GM12878 (cell line): Measurements from ENCODE around the gene HGS. TPM values are rescaled to one million over a fixed set of nuclear protein-coding genes. Genes with fewer than 3 reads are reported as not detected.
A peak's percentile ranks its signal among the peaks of the same experiment; 100 is the strongest.

ENCODE experiments used
- ASH2L ChIP-seq: fragments of 300-600, 200-600 bp; sonication (generic); IDR thresholded peaks from 2 replicates; pipeline ENCODE4 v1.6.1; 2017; ENCODE audit warnings: low read depth, mild to moderate bottlenecking, borderline replicate concordance
- ATF2 ChIP-seq: IDR thresholded peaks from 2 replicates; pipeline ENCODE4 v1.6.1; 2012; ENCODE audit warnings: low read length, inconsistent platforms
- BCL11A ChIP-seq: IDR thresholded peaks from 2 replicates; pipeline ENCODE4 v1.6.1; 2011; ENCODE audit warnings: low read depth, low read length
- BCL3 ChIP-seq: IDR thresholded peaks from 2 replicates; pipeline ENCODE4 v1.6.1; 2011; ENCODE audit warnings: borderline replicate concordance, low read depth, mild to moderate bottlenecking, moderate library complexity, low read length; ENCODE audit not compliant: insufficient read depth, poor library complexity, severe bottlenecking
- BRCA1 ChIP-seq: IDR thresholded peaks from 2 replicates; pipeline ENCODE4 v1.6.1; 2011; ENCODE audit warnings: low read depth, low read length, improper control_type of control experiment
- CHD4 ChIP-seq: fragments of 200-600 bp; sonication (generic); IDR thresholded peaks from 2 replicates; pipeline ENCODE4 v1.6.1; 2016; ENCODE audit warnings: mild to moderate bottlenecking
- CREM ChIP-seq: IDR thresholded peaks from 2 replicates; pipeline ENCODE4 v1.6.1; 2014; ENCODE audit warnings: antibody characterized with exemption, low read depth
- ELK1 ChIP-seq: IDR thresholded peaks from 2 replicates; pipeline ENCODE4 v1.6.1; 2012; ENCODE audit warnings: low read depth, low read length, improper control_type of control experiment
- EZH2 ChIP-seq: IDR thresholded peaks from 2 replicates; pipeline ENCODE4 v1.6.1; 2012; ENCODE audit warnings: low read depth, mild to moderate bottlenecking, control low read depth, inconsistent platforms, low read length, borderline replicate concordance; ENCODE audit not compliant: control insufficient read depth
- GATAD2B ChIP-seq: fragments of 450-650 bp; conservative IDR thresholded peaks from 2 replicates; pipeline ENCODE4 v1.6.1; 2017; ENCODE audit warnings: low read depth, mild to moderate bottlenecking, moderate library complexity
- IRF4 ChIP-seq: IDR thresholded peaks from 2 replicates; pipeline ENCODE4 v1.6.1; 2011; ENCODE audit warnings: low read depth, low read length
- JUNB ChIP-seq: IDR thresholded peaks from 2 replicates; pipeline ENCODE4 v1.6.1; 2016; ENCODE audit warnings: antibody characterized with exemption, mild to moderate bottlenecking
- JUND ChIP-seq: IDR thresholded peaks from 2 replicates; pipeline ENCODE4 v1.6.1; 2012; ENCODE audit warnings: low read depth, mild to moderate bottlenecking, low read length, improper control_type of control experiment, moderate library complexity
- MAX ChIP-seq: IDR thresholded peaks from 2 replicates; pipeline ENCODE4 v1.6.1; 2012; ENCODE audit warnings: low read depth, low read length, improper control_type of control experiment
- MXI1 ChIP-seq: fragments of 150-350 bp; IDR thresholded peaks from 2 replicates; pipeline ENCODE4 v1.6.1; 2011; ENCODE audit warnings: low read depth, mild to moderate bottlenecking, inconsistent platforms, low read length, improper control_type of control experiment
- NFXL1 ChIP-seq: fragments of 450-650 bp; IDR thresholded peaks from 2 replicates; pipeline ENCODE4 v1.6.1; 2017; ENCODE audit warnings: antibody characterized with exemption, mild to moderate bottlenecking, borderline replicate concordance
- RFX5 ChIP-seq: IDR thresholded peaks from 2 replicates; pipeline ENCODE4 v1.6.1; 2011; ENCODE audit warnings: low read depth, low read length, improper control_type of control experiment
- SKIL ChIP-seq: fragments of 450-650 bp; IDR thresholded peaks from 2 replicates; pipeline ENCODE4 v1.6.1; 2017; ENCODE audit warnings: mild to moderate bottlenecking, low read depth, inconsistent platforms; ENCODE audit not compliant: poor library complexity, severe bottlenecking
- SMAD5 ChIP-seq: IDR thresholded peaks from 2 replicates; pipeline ENCODE4 v1.6.1; 2016; ENCODE audit warnings: antibody characterized with exemption, low read depth
- STAT3 ChIP-seq: IDR thresholded peaks from 2 replicates; pipeline ENCODE4 v1.6.1; 2011; ENCODE audit warnings: low read depth, low read length, improper control_type of control experiment
- TCF7 ChIP-seq: IDR thresholded peaks from 2 replicates; pipeline ENCODE4 v1.6.1; 2014; ENCODE audit warnings: antibody characterized with exemption, borderline replicate concordance
- USF2 ChIP-seq: IDR thresholded peaks from 2 replicates; pipeline ENCODE4 v1.6.1; 2011; ENCODE audit warnings: low read depth, low read length, improper control_type of control experiment, borderline replicate concordance
- YY1 ChIP-seq: IDR thresholded peaks from 2 replicates; pipeline ENCODE4 v1.6.1; 2011; ENCODE audit warnings: low read depth, mild to moderate bottlenecking, low read length
- polyA plus RNA-seq, 11 experiments: library from polyadenylated mRNA; depleted of rRNA in 4 of 11; unstranded in 6 of 11; stranded (reverse) in 5 of 11; fragments of >200 nt; fragmentation: Nextera tagmentation in 4 of 11; fragmentation: Illumina TruSeq in 1 of 11; extraction: Ambion mirVana in 4 of 11; extraction: Trizol in 1 of 11; gene quantifications; 1 replicate in 1 of 11; 2 replicates in 10 of 11; pipeline versions ENCODE4 v1.2.1 to v1.2.3, GENCODE V29; 2011 to 2016; ENCODE audit warnings: inconsistent platforms in 2 of 11, missing spikeins in 2 of 11, low read depth in 1 of 11
- total RNA-seq, 4 experiments: library from RNA; depleted of rRNA in 3 of 4; stranded (reverse); fragments of >200 nt in 3 of 4; fragmentation: Illumina TruSeq in 1 of 4; extraction: Trizol in 1 of 4; gene quantifications; 2 replicates each; pipeline versions ENCODE4 v1.2.1 to v1.2.3, GENCODE V29; 2013 to 2021

HGS gene
- total and polyA plus RNA-seq, 10 of the 15 experiments (the other 5 are each of a cell fraction or from before 2014, with no cell fraction given) = 2.2 to 85.6 (median 55.3) TPM

- TF ChIP-seq ATF2 = no peak
- no peak for TF ChIP-seq BCL11A
- TF ChIP-seq BCL3 = no peak
- TF ChIP-seq IRF4 = peak; percentile 25; the same call in 1 of the 2 replicates
- no peak for TF ChIP-seq ASH2L
- TF ChIP-seq ELK1 = no peak
- TF ChIP-seq YY1 = peak; percentile 95
- no peak for TF ChIP-seq USF2
- TF ChIP-seq JUNB = no peak
- TF ChIP-seq MXI1 = peak; percentile 91
- no peak for TF ChIP-seq GATAD2B
- TF ChIP-seq SKIL = no peak
- TF ChIP-seq MAX = peak; percentile 92
- no peak for TF ChIP-seq NFXL1
- no peak; the same call in 1 of the 2 replicates for TF ChIP-seq SMAD5
- no peak for TF ChIP-seq CHD4
- no peak for TF ChIP-seq RFX5
- TF ChIP-seq TCF7 = no peak
- TF ChIP-seq STAT3 = no peak
- no peak for TF ChIP-seq BRCA1
- TF ChIP-seq CREM = peak; percentile 35; the same call in 1 of the 2 replicates
- TF ChIP-seq EZH2 = no peak
- no peak for TF ChIP-seq JUND
Measured at GRCh38 chr17:81665205-81666091, 18.4 kb upstream of the HGS start (continued).
